AG04449 (cell line): ENCODE measurements around the gene POLD4.

Experiments
- CTCF ChIA-PET: fragments of 350-600 bp; formaldehyde crosslinking; extraction: SDS; loops from one replicate; lab custom pipeline; 2021; ENCODE audit warnings: antibody characterized with exemption; lab: Yijun Ruan, JAX
- POLR2A ChIA-PET: fragments of 400-600, 350-600 bp; formaldehyde crosslinking; extraction: SDS; loops from one replicate; lab custom pipeline; 2020; ENCODE audit warnings: antibody characterized with exemption, inconsistent platforms; lab: Yijun Ruan, JAX
- DNase-seq: peaks from one replicate; pipeline ENCODE4 v3.0.0-alpha.2; 2010; ENCODE audit warnings: low read depth, low spot score
- H3K4me3 ChIP-seq: 2 replicates; pipeline ENCODE4 v1.5.1; 2011; ENCODE audit warnings: low read depth, mild to moderate bottlenecking, control low read depth, low read length
- CTCF ChIP-seq: IDR thresholded peaks from one replicate; pipeline ENCODE4 v1.5.1; 2011; ENCODE audit warnings: mild to moderate bottlenecking, moderate library complexity, low read length, control low read depth, inconsistent platforms; ENCODE audit not compliant: insufficient read depth; ENCODE audit errors: missing control alignments

POLD4 gene

GRCh38 chr11:67391304-67392182 lies 38.2 kb upstream of the POLD4 start, which contains the start of gene RAD9A:
Gene RAD9A (plus strand): TSS chr11:67391986. CDS start chr11:67392045, 59 bp downstream.
- DNase-seq = no peak
- peak within 1 kb of the TSS; percentile 95 for H3K4me3 ChIP-seq
- ChIA-PET POLR2A (interaction anchor here (0.7 to 2.5 kb wide), 7 partner anchors 9 to 116 kb away, joined by 3 to 31 read pairs (median 3); partner anchors contain the start of genes POLD4 and PPP1CA), CTCF (interaction anchor here (0.6 to 47.5 kb wide), 8 partner anchors 10 to 130 kb away, joined by 3 to 2108 read pairs (median 4); partner anchors contain the start of genes CLCF1, PITPNM1, POLD4 and PPP1CA)
- no peak for TF ChIP-seq CTCF

- POLR2A ChIA-PET = interaction anchor here (0.9 to 2.5 kb wide), 3 partner anchors 11 to 74 kb away, joined by 3 to 31 read pairs (median 5); partner anchors contain the start of gene PPP1CA
- TF ChIP-seq CTCF = no peak
- CTCF ChIA-PET = interaction anchor here (0.6 to 47.5 kb wide), 7 partner anchors 10 to 129 kb away, joined by 3 to 2108 read pairs (median 5); partner anchors contain the start of genes CLCF1, PITPNM1, POLD4 and PPP1CA
- peak overlapping the region; percentile 95 for H3K4me3 ChIP-seq
- no peak for DNase-seq
Observed at GRCh38 chr11:67390947-67391303, 37.6 kb upstream of the POLD4 start.

- DNase-seq = no peak
- CTCF ChIA-PET = interaction anchor here (17.4 to 47.5 kb wide), 3 partner anchors 9 to 48 kb away, joined by 310 to 2108 read pairs (median 2108); partner anchors contain the start of genes CLCF1, POLD4, PPP1CA and RAD9A
- POLR2A ChIA-PET = no interaction called here
- peak; percentile 63 for TF ChIP-seq CTCF
- no peak overlapping the region for H3K4me3 ChIP-seq
Observed at GRCh38 chr11:67389477-67389876, 36.1 kb upstream of the POLD4 start.

GRCh38 chr11:67387518-67387917 lies 34.2 kb upstream of the POLD4 start:
- H3K4me3 ChIP-seq = no peak overlapping the region
- POLR2A ChIA-PET = interaction anchor here (0.8 kb wide), 1 partner anchor 34 kb away, joined by 3 read pairs; no protein-coding TSS in a partner anchor
- TF ChIP-seq CTCF = no peak
- CTCF ChIA-PET = interaction anchor here (1.0 to 47.5 kb wide), 6 partner anchors 7 to 124 kb away, joined by 4 to 2108 read pairs (median 238); partner anchors contain the start of genes CLCF1, GRK2, POLD4 and PPP1CA
- no peak for DNase-seq

- DNase-seq = no peak
- no peak overlapping the region for H3K4me3 ChIP-seq
- ChIA-PET POLR2A (interaction anchor here (0.8 kb wide), 1 partner anchor 33 kb away, joined by 3 read pairs; no protein-coding TSS in a partner anchor), CTCF (interaction anchor here (0.9 to 47.5 kb wide), 8 partner anchors 6 to 124 kb away, joined by 3 to 2108 read pairs (median 132); partner anchors contain the start of genes CLCF1, GRK2, POLD4 and PPP1CA)
- TF ChIP-seq CTCF = no peak
Observed at GRCh38 chr11:67387069-67387468, 33.7 kb upstream of the POLD4 start.
